Astrocyte (in vitro differentiated cells and primary cell): Measurements from ENCODE around the gene MARCHF6. TPM values are rescaled to one million over a fixed set of nuclear protein-coding genes. Genes with fewer than 3 reads are reported as not detected.

Source experiments
- DNase-seq: peaks from one replicate; pipeline ENCODE4 v3.0.0-alpha.2; 2010; ENCODE audit warnings: low read depth
- FAIRE-seq: peaks from 2 replicates; lab custom pipeline; 2011; peaks lifted over from hg19 to GRCh38; lab: Jason Lieb, UNC
- H2AFZ ChIP-seq: 2 replicates; pipeline ENCODE4 v1.6.0; 2012; ENCODE audit warnings: low read depth, low read length, inconsistent platforms
- H3K27ac ChIP-seq: 2 replicates; pipeline ENCODE4 v1.5.1; 2011; ENCODE audit warnings: low read depth, low read length, inconsistent platforms
- H3K27me3 ChIP-seq: 2 replicates; pipeline ENCODE4 v1.6.0; 2011; ENCODE audit warnings: low read length, inconsistent platforms; ENCODE audit not compliant: insufficient read depth
- H3K36me3 ChIP-seq: 2 replicates; pipeline ENCODE4 v1.5.1; 2011; ENCODE audit warnings: low read length, inconsistent platforms; ENCODE audit not compliant: insufficient read depth
- H3K4me1 ChIP-seq: 2 replicates; pipeline ENCODE4 v1.5.1; 2011; ENCODE audit warnings: low read length, inconsistent platforms; ENCODE audit not compliant: insufficient read depth
- H3K4me2 ChIP-seq: 2 replicates; pipeline ENCODE4 v1.6.0; 2012; ENCODE audit warnings: low read length, inconsistent platforms
- H3K4me3 ChIP-seq: 2 replicates; pipeline ENCODE4 v1.5.1; 2011; ENCODE audit warnings: low read depth, mild to moderate bottlenecking, low read length, inconsistent platforms; ENCODE audit not compliant: insufficient read depth
- H3K79me2 ChIP-seq: 2 replicates; pipeline ENCODE4 v1.6.0; 2012; ENCODE audit warnings: mild to moderate bottlenecking, low read length, inconsistent platforms; ENCODE audit not compliant: insufficient read depth
- H3K9ac ChIP-seq: 2 replicates; pipeline ENCODE4 v1.6.0; 2012; ENCODE audit warnings: mild to moderate bottlenecking, low read length, inconsistent platforms
- H3K9me3 ChIP-seq: 2 replicates; pipeline ENCODE4 v1.5.1; 2012; ENCODE audit warnings: low read depth, mild to moderate bottlenecking, low read length, inconsistent platforms; ENCODE audit not compliant: insufficient read depth
- H4K20me1 ChIP-seq: 2 replicates; pipeline ENCODE4 v1.6.0; 2012; ENCODE audit warnings: low read length, inconsistent platforms; ENCODE audit not compliant: insufficient read depth
- H3K27ac Mint-ChIP-seq: one replicate; pipeline ENCODE4 v1.8.0; 2021; ENCODE audit warnings: mild to moderate bottlenecking, mixed read lengths; ENCODE audit not compliant: unreplicated experiment
- H3K27me3 Mint-ChIP-seq: one replicate; pipeline ENCODE4 v1.8.0; 2021; ENCODE audit warnings: low read depth, mixed read lengths; ENCODE audit not compliant: unreplicated experiment
- H3K36me3 Mint-ChIP-seq: one replicate; pipeline ENCODE4 v1.8.0; 2021; ENCODE audit warnings: low read depth, mixed read lengths; ENCODE audit not compliant: unreplicated experiment
- H3K4me1 Mint-ChIP-seq: one replicate; pipeline ENCODE4 v1.8.0; 2021; ENCODE audit warnings: low read depth, mixed read lengths; ENCODE audit not compliant: unreplicated experiment
- H3K4me3 Mint-ChIP-seq: one replicate; pipeline ENCODE4 v1.8.0; 2021; ENCODE audit warnings: mild to moderate bottlenecking, moderate library complexity, mixed read lengths; ENCODE audit not compliant: unreplicated experiment
- H3K9me3 Mint-ChIP-seq: one replicate; pipeline ENCODE4 v1.8.0; 2021; ENCODE audit warnings: mild to moderate bottlenecking, mixed read lengths; ENCODE audit not compliant: unreplicated experiment
- EZH2 ChIP-seq: IDR thresholded peaks from 2 replicates; pipeline ENCODE4 v1.6.1; 2012; ENCODE audit warnings: mild to moderate bottlenecking, low read length, inconsistent platforms; ENCODE audit not compliant: insufficient read depth
- total RNA-seq: library from RNA; stranded (reverse); gene quantifications from 2 replicates; pipeline ENCODE4 v1.2.1, GENCODE V29; 2021
- TF ChIP-seq, protein P1 (sequence below): IDR thresholded peaks from 2 replicates; pipeline ENCODE4 v1.5.1; 2011; ENCODE audit warnings: low read depth, mild to moderate bottlenecking, inconsistent platforms, low read length, moderate library complexity; ENCODE audit not compliant: insufficient read depth

The MARCHF6 gene
- total RNA-seq, 1 donor from 2014 or later = 139 TPM

DNA sequence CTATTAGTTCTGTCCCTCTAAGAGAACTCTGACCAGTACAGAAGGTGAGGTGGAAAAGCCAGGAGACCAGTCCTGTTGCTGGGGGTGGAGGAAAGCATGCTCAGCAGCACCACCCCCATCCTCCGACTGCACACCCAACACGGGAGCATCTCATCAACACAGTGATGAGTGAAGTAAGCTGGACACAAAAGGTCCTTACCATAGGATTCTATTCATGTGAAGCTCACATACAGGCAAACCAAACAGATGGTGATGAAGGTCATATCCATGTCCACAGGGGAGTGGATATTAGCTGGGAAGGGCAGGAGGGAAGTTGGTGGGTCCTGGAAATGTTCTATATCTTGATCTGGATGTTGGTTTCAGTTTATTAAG lies 14.8 kb upstream of the MARCHF6 start:
- H3K4me2 ChIP-seq = peak overlapping the region; percentile 75
- H3K79me2 ChIP-seq = no peaks in the 10 kb centered on the region
- Mint-ChIP-seq H3K27ac (no peak overlapping the region), H3K27me3 (peaks cover 28% of the 10 kb centered on the region), H3K36me3 (peaks cover 3% of the 10 kb centered on the region), H3K4me1 (no peaks in the 10 kb centered on the region), H3K4me3 (no peak overlapping the region), H3K9me3 (peaks cover 5% of the 10 kb centered on the region)
- H3K9me3 ChIP-seq = no peaks in the 10 kb centered on the region
- no peak for FAIRE-seq
- peak overlapping the region; percentile 13 for H3K9ac ChIP-seq
- TF ChIP-seq, protein P1, sequence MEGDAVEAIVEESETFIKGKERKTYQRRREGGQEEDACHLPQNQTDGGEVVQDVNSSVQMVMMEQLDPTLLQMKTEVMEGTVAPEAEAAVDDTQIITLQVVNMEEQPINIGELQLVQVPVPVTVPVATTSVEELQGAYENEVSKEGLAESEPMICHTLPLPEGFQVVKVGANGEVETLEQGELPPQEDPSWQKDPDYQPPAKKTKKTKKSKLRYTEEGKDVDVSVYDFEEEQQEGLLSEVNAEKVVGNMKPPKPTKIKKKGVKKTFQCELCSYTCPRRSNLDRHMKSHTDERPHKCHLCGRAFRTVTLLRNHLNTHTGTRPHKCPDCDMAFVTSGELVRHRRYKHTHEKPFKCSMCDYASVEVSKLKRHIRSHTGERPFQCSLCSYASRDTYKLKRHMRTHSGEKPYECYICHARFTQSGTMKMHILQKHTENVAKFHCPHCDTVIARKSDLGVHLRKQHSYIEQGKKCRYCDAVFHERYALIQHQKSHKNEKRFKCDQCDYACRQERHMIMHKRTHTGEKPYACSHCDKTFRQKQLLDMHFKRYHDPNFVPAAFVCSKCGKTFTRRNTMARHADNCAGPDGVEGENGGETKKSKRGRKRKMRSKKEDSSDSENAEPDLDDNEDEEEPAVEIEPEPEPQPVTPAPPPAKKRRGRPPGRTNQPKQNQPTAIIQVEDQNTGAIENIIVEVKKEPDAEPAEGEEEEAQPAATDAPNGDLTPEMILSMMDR = no peak
- no peak for TF ChIP-seq EZH2
- DNase-seq = no peak
- peak overlapping the region; percentile 58 for H2AFZ ChIP-seq
- H4K20me1 ChIP-seq = no peaks in the 10 kb centered on the region
- H3K4me3 ChIP-seq = no peak overlapping the region
- H3K27ac ChIP-seq = no peak overlapping the region
- no peaks in the 10 kb centered on the region for H3K27me3 ChIP-seq
- no peaks in the 10 kb centered on the region for H3K36me3 ChIP-seq
- H3K4me1 ChIP-seq = peaks cover 4% of the 10 kb centered on the region

DNA sequence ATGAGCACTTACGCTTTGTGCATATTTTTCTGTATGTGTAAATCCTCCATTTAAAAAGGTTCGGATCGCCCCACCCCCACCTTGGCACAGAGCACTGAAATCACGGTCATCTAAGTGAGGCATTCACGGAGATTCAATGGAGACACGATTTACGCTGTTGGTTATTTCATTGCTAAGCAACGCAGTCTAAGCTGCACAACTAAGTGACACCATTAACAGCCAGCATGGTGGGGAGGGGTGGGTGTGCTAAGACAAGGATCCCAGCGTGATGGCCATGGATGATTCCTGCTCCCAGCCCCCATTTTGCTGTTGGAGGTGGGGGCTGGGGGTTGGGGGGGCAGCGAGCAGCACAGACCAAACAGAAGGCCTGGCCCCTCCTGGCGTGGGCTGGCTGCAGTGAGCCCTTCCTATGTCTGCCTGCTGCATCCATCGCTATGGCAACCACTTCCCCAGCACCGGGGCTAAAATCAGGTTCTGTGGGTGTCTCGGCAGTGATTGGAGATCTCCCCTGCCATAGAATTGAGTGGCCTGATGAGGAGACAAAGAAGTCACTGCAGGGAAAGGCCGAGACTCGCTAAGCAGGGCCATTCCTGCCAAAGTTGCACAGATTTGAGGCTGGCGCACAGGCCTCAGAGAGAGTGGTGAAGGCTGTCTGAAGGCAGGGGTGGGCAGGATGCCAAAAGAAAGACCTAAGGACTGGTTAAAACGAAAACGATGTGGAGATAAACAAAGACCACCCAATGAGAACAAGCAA lies 14.3 kb upstream of the MARCHF6 start:
- H3K4me1 ChIP-seq = peaks cover 4% of the 10 kb centered on the region
- no peak overlapping the region for H3K27ac ChIP-seq
- Mint-ChIP-seq H3K4me3 (no peak overlapping the region), H3K9me3 (peaks cover 5% of the 10 kb centered on the region), H3K27ac (peak overlapping the region; percentile 26), H3K27me3 (peaks cover 26% of the 10 kb centered on the region), H3K4me1 (no peaks in the 10 kb centered on the region), H3K36me3 (peaks cover 3% of the 10 kb centered on the region)
- peak overlapping the region; percentile 13 for H3K9ac ChIP-seq
- H3K4me2 ChIP-seq = peak overlapping the region; percentile 75
- no peaks in the 10 kb centered on the region for H3K9me3 ChIP-seq
- no peaks in the 10 kb centered on the region for H3K36me3 ChIP-seq
- no peaks in the 10 kb centered on the region for H4K20me1 ChIP-seq
- no peak overlapping the region for H3K4me3 ChIP-seq
- TF ChIP-seq, protein P1 = no peak
- TF ChIP-seq EZH2 = no peak
- DNase-seq = peak; percentile 47
- no peak for FAIRE-seq
- H3K79me2 ChIP-seq = no peaks in the 10 kb centered on the region
- peak overlapping the region; percentile 58 for H2AFZ ChIP-seq
- no peaks in the 10 kb centered on the region for H3K27me3 ChIP-seq

GRCh38 chr5:10339958-10340357 lies 13.5 kb upstream of the MARCHF6 start:
- no peak overlapping the region for H3K27ac ChIP-seq

More at GRCh38 chr5:10339958-10340357, 13.5 kb upstream of the MARCHF6 start:
- H3K4me2 ChIP-seq = no peak overlapping the region
- Mint-ChIP-seq H3K9me3 (peaks cover 5% of the 10 kb centered on the region), H3K36me3 (peaks cover 3% of the 10 kb centered on the region), H3K4me3 (no peak overlapping the region), H3K27me3 (peaks cover 19% of the 10 kb centered on the region), H3K4me1 (no peaks in the 10 kb centered on the region), H3K27ac (no peak overlapping the region)
- H3K9me3 ChIP-seq = no peaks in the 10 kb centered on the region
- TF ChIP-seq, protein P1 = no peak
- no peak for TF ChIP-seq EZH2
- H3K4me1 ChIP-seq = peaks cover 4% of the 10 kb centered on the region
- no peaks in the 10 kb centered on the region for H3K36me3 ChIP-seq
- H4K20me1 ChIP-seq = no peaks in the 10 kb centered on the region
- H3K79me2 ChIP-seq = no peaks in the 10 kb centered on the region
- H3K4me3 ChIP-seq = no peak overlapping the region
- no peak for FAIRE-seq
- H3K9ac ChIP-seq = no peak overlapping the region
- DNase-seq = no peak
- H2AFZ ChIP-seq = no peak overlapping the region
- no peaks in the 10 kb centered on the region for H3K27me3 ChIP-seq
